ENCODE results near the gene PTPN21.

- TF ChIP-seq CTCF (IDR thresholded peaks at IDR 0.05; ENCODE audit: low read length): no peak
- no peak for TF ChIP-seq EZH2phosphoT487 (IDR thresholded peaks at IDR 0.05; ENCODE audit: low read length)
Measured at GRCh38 chr14:88547386-88547780, 7.4 kb downstream of the PTPN21 start.

Data from MM.1S (cell line).